Ovary (tissue), 10 donors: ENCODE measurements around the gene MCCC1. TPM values are rescaled to one million over a fixed set of nuclear protein-coding genes. Genes with fewer than 3 reads are reported as not detected.

Source experiments
- DNase-seq, 5 donors: peaks; one replicate each; pipeline ENCODE4 v3.0.0-alpha.2; 2019 to 2020
- H3K27ac ChIP-seq, 2 donors: fragments of 200-600 bp; one replicate each; pipeline versions ENCODE4 v1.5.1 to v1.8.0; 2019 to 2022
- H3K27me3 ChIP-seq: fragments of 200-600 bp; one replicate; pipeline ENCODE4 v1.8.0; 2022
- H3K36me3 ChIP-seq: fragments of 200-600 bp; sonication (generic); one replicate; pipeline ENCODE4 v1.5.1; 2019
- H3K4me1 ChIP-seq: one replicate; pipeline ENCODE4 v1.8.1; 2013; ENCODE audit warnings: mild to moderate bottlenecking, moderate library complexity; ENCODE audit not compliant: insufficient read depth
- H3K4me3 ChIP-seq: fragments of 200-600 bp; sonication (generic); one replicate; pipeline ENCODE4 v1.5.1; 2017
- H3K9me3 ChIP-seq, 2 donors: fragments of 200-600 bp in 1 of 2; sonication (generic) in 1 of 2; one replicate each; pipeline versions ENCODE4 v1.5.1 to v1.8.1; 2013 to 2019; ENCODE audit warnings: mild to moderate bottlenecking in 1 of 2, moderate library complexity in 1 of 2
- CTCF ChIP-seq, 3 donors: fragments of 450-650 bp in 2 of 3; fragments of 200-600 bp in 1 of 3; IDR thresholded peaks; one replicate each; pipeline versions ENCODE4 v1.5.1 to v1.8.0; 2016 to 2022; ENCODE audit warnings: antibody characterized with exemption in 3 of 3, mild to moderate bottlenecking in 1 of 3
- EP300 ChIP-seq: sonication (generic); formaldehyde crosslinking; IDR thresholded peaks from one replicate; pipeline ENCODE4 v1.6.1; 2017; ENCODE audit warnings: antibody characterized with exemption
- POLR2A ChIP-seq: fragments of 450-650 bp; IDR thresholded peaks from one replicate; pipeline ENCODE4 v1.6.1; 2017; ENCODE audit warnings: antibody characterized with exemption, mild to moderate bottlenecking, moderate library complexity
- WGBS, 3 donors: extraction: QIAGEN DNeasy Blood & Tissue Kit in 1 of 3; methylation state at CpG; one replicate each; pipeline versions ENCODE4 v1.1.5 to v1.1.7; 2013 to 2017; 5-methylcytosine and 5-hydroxymethylcytosine counted together
- intact Hi-C, 4 donors: fragments of 100-400 bp; cut with DNase I; formaldehyde crosslinking; loops; one replicate each; pipeline versions ENCODE4 v1.11.0 to v1.15.1; 2022 to 2023
- long read RNA-seq, 3 donors: library from polyadenylated mRNA in 2 of 3; unstranded in 2 of 3; transcript quantifications; one replicate each; pipeline ENCODE4 v2.0.0 and lab custom pipeline, GENCODE V29; 2021 to 2026
- polyA plus RNA-seq, 2 donors: library from polyadenylated mRNA; stranded (reverse); fragments of 200-250 nt in 1 of 2; fragments of 350-450 nt in 1 of 2; fragmentation: Illumina TruSeq in 1 of 2; extraction: RNeasy Lipid Tissue Mini Kit (QIAGEN cat#74804) in 1 of 2; gene quantifications; one replicate each; pipeline ENCODE4 v1.2.3, GENCODE V29; 2013 to 2014
- total RNA-seq, 7 donors: library from RNA; depleted of rRNA in 2 of 7; stranded (reverse); fragments of >200 nt in 2 of 7; fragmentation: NEBNext Ultra II Directional in 3 of 7; extraction: Animal tissue kit (Norgen Biotek cat#: 25700) in 3 of 7; gene quantifications; one replicate each; pipeline versions ENCODE4 v1.1.0 to v1.2.4, GENCODE V29; 2016 to 2023
- donor health status: DM: no; HTN: no; CAD: no; lungs with moderate emphysema.
- donor health status: DM: no; HTN: no; CAD: no.
- donor health status: Bipolar disorder and iron deficiency.
- donor health status: DM: yes; HTN: yes; CAD: no.
- donor health status: DM: no; HTN: no; CAD: no.
- donor health status: DM: yes; HTN: yes; CAD: no.

MCCC1 gene
- total RNA-seq, result 10 to 100 TPM; 21.7 to 31.4 (median 24.0) TPM
- polyA plus RNA-seq, result 10 to 100 TPM; 29.6 to 32.8 TPM
- long read RNA-seq, donor 1, transcript MCCC1-201 (19 exons, 2,545 nt), result major isoform, 63 of 108 reads
- long read RNA-seq, donor 1, partial matches to known transcripts, result 6 of 108 reads
- long read RNA-seq, donor 1, other reads (novel, unspliced or antisense), result 37 of 108 reads
- long read RNA-seq, donor 2, transcript MCCC1-201 (19 exons, 2,545 nt), result major isoform, 11 of 12 reads
- long read RNA-seq, donor 2, partial matches to known transcripts, result 0 of 12 reads
- long read RNA-seq, donor 2, other reads (novel, unspliced or antisense), result 0 of 12 reads
- long read RNA-seq, donor 3, transcript MCCC1-201 (19 exons, 2,545 nt), result major isoform, 30 of 57 reads
- long read RNA-seq, donor 3, partial matches to known transcripts, result 7 of 57 reads
- long read RNA-seq, donor 3, other reads (novel, unspliced or antisense), result 20 of 57 reads

GRCh38 chr3:183099026-183099837 lies at the start of gene MCCC1:
Gene MCCC1 (minus strand): TSS chr3:183099496. CDS start chr3:183099440, 56 bp downstream.
- Histone ChIP-seq H3K27me3 (no peaks in the 10 kb centered on the region), H3K4me3 (peak within 1 kb of the TSS; percentile 92), H3K27ac (peak within 1 kb of the TSS; percentile 37 to 81), H3K4me1 (peaks cover 6% of the 10 kb centered on the region), H3K9me3 (no peaks in the 10 kb centered on the region), H3K36me3 (no peaks in the 10 kb centered on the region)
- WGBS, 3 donors, result 0 to 1% (median 1%) methylated on average over 60 of the region's 60 CpGs
- TF ChIP-seq POLR2A (peak; percentile 74), EP300 (peak; percentile 7), CTCF (IDR thresholded peaks at IDR 0.05) (no peak)
- intact Hi-C loops, result no loop called here
- peak; percentile 96 to 98 (median 97) for DNase-seq

GRCh38 chr3:183148056-183148455 lies 48.8 kb upstream of the MCCC1 start:
- Histone ChIP-seq H3K27ac (no peak overlapping the region), H3K4me1 (no peaks in the 10 kb centered on the region), H3K36me3 (no peaks in the 10 kb centered on the region), H3K9me3 (no peaks in the 10 kb centered on the region), H3K4me3 (no peak overlapping the region), H3K27me3 (no peaks in the 10 kb centered on the region)
- intact Hi-C loops, result no loop called here
- 12 to 27% (median 25%) methylated on average over 4 of the region's 4 CpGs for WGBS, 3 donors
- DNase-seq, result no peak
- TF ChIP-seq EP300, result no peak
- no peak for TF ChIP-seq CTCF (IDR thresholded peaks at IDR 0.05)
- no peak for TF ChIP-seq POLR2A

GRCh38 chr3:183144363-183144762 lies 45.1 kb upstream of the MCCC1 start:
- H3K4me1 ChIP-seq, result no peaks in the 10 kb centered on the region
- H3K36me3 ChIP-seq, result no peaks in the 10 kb centered on the region
- no peak for DNase-seq
- no peak overlapping the region for H3K4me3 ChIP-seq
- no peaks in the 10 kb centered on the region for H3K27me3 ChIP-seq
- no peak for TF ChIP-seq EP300
- TF ChIP-seq POLR2A, result no peak
- no peak for TF ChIP-seq CTCF (IDR thresholded peaks at IDR 0.05)
- 38 to 92% (median 83%) methylated on average over 1 of the region's 1 CpG for WGBS, 3 donors
- no peak overlapping the region for H3K27ac ChIP-seq
- intact Hi-C loops, result no loop called here
- no peaks in the 10 kb centered on the region for H3K9me3 ChIP-seq

- 55 to 56% (median 55%) methylated on average over 11 of the region's 11 CpGs for WGBS, 3 donors
- H3K9me3 ChIP-seq, result no peaks in the 10 kb centered on the region
- H3K27me3 ChIP-seq, result no peaks in the 10 kb centered on the region
- H3K4me3 ChIP-seq, result no peak overlapping the region
- intact Hi-C loops, result no loop called here
- H3K27ac ChIP-seq, result no peak overlapping the region
- no peaks in the 10 kb centered on the region for H3K4me1 ChIP-seq
- TF ChIP-seq EP300 (no peak), CTCF (IDR thresholded peaks at IDR 0.05) (no peak), POLR2A (no peak)
- DNase-seq, result no peak
- H3K36me3 ChIP-seq, result no peaks in the 10 kb centered on the region
Measured at GRCh38 chr3:183142199-183142598, 42.9 kb upstream of the MCCC1 start.
